Fibroblast of skin of scalp (primary cell): ENCODE results near the gene MLLT3. TPM values are rescaled to one million over a fixed set of nuclear protein-coding genes. Genes with fewer than 3 reads are reported as not detected.
A peak's percentile ranks its signal among the peaks of the same experiment; 100 is the strongest.
"Not testable (repeated sequence)": the region's sequence is repeated elsewhere in the genome, so short reads cannot be mapped to it uniquely, and the experiment has no call there.

Experiments used
- DNase-seq: peaks from one replicate; pipeline ENCODE4 v3.0.0-alpha.2; 2013
- polyA plus RNA-seq, 2 experiments: library from polyadenylated mRNA; unstranded; fragments of 120-200 nt; gene quantifications; one replicate each; pipeline ENCODE4 v1.2.1, GENCODE V29; 2013; ENCODE audit not compliant: insufficient read length in 2 of 2

The MLLT3 gene
- 10.4 TPM for polyA plus RNA-seq (2013, experiment 1 of 2; ENCODE audit: insufficient read length)
- 14.8 TPM for polyA plus RNA-seq (2013, experiment 2 of 2; ENCODE audit: insufficient read length)

DNA sequence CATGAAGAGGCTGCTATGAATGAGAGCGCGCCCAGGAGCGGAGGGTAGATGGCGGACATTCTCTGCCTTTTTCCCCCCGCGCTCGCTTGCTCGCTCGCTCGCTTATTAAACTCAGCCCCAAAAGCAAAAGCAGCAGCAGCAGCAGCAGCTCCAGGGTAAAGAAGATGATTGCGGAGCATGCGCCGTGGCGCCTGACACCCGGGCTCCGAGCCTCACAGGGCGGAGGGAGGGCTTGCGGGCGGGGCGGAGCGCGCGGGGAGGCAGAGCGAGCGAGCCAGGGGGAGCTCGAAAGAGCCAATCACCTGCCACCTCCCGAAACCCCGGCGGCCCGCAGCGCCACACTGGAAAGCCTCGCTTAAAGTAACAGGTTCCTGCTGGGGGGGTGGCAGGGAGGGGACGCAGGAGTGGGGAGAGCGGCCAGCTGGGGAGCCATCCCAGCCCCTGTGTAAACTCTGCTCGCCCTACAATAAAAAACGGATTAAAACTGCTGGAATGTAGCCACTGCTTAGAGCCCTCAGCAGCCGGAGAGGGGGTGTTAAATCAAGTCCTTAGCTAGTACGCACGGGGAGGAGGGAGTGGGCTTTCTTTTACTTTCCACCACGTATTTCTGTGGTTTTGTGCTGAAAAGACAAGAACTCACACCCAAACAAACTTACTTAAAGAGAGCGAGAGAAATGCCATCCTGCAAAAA is at the start of gene MLLT3:
TSS of gene MLLT3 (minus strand) at position 170 of the 691 bp plus-strand sequence.
- peak; percentile 97 for DNase-seq

DNA sequence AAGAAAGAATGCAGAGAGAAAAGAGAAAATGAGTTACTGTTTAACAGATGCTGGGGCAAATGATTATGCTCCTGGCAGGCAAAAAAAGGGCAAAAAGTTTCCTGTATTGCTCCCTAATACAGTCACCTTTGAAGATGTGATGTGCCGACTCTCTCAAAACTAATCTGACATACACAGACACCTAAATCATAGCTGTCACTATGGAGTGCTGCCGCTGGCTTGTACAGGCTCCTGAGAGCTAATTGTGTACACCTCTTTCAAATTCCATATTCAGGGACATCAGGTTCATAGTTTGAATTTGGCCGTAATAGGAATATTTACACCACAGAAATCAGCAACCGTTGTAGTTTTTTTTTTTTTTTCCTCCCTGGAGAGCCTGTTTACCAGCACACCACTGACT is 49.3 kb upstream of the MLLT3 start:
- no peak for DNase-seq

DNA sequence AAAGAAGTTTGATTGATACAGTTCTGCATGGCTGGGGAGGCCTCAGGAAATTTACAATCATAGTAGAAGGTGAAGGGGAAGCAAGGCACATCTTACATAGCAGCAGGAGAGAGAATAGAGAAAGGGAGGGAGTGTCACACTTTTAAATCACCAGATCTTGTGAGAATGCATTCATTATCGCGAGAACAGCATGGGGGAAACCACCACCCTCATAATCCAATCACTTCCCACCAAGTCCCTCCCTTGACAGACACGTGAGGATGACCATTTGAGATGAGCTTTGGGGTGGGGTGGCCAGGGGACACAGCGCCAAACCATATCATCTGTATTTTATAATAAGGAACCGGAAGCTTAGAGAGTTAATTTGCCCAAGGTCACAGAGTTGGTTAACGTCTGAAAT is 48.1 kb upstream of the MLLT3 start:
- DNase-seq, result no peak

DNA sequence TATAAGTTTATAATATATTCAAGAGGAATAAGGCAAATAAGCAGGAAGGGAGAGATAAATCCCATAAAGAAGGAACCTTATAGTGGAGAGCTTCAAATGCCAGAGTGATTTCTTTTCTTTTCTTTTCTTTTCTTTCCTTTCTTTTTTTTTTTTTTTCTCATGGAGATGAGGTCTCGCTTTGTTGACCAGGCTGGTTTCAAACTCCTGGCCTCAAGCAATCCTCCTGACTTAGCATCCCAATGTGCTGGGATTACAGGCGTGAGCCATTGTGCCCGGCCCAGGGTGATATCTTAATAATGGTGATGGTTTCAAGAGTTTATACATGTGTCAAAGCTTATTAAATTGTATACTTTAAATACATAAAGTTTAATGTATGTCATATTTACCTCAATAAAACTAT is 42.2 kb upstream of the MLLT3 start:
- DNase-seq, result no peak

DNA sequence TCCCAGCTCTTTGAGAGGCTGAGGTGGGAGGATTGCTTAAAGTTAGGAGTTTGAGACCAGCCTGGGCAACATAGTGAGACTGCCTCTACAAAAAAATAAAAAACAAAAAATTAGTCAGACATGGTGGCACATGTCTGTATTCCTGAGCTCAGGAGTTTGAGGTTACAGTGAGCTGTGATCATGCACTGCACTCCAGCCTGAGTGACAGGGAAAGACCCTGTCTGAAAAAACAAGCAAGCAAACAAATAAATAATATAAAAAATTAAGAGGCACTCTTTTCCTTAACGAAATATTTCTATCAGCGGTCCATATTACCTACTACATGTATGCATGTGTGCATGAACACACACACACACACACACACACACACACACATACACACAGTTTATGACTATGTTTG is 40.8 kb upstream of the MLLT3 start:
- no peak for DNase-seq

DNA sequence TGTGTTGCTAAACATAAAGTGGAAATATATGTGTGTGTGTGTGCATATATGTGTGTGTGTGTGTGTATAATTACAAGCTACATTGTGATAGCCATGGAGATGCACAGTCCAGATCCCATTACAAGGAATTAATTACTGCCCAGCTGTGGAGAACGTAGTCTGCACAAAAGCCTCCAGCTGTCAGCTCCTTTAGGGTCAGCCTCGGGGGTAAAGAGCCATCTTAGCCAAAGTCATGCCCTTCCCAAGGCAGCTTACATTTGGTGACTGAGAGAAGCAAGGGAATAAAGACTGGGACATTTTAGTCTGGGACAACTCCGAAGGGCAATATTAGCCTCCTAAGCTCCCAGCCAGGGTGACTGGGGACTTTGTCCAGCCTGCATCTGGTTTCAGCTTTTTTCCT is 39.9 kb upstream of the MLLT3 start:
- DNase-seq, result no peak

DNA sequence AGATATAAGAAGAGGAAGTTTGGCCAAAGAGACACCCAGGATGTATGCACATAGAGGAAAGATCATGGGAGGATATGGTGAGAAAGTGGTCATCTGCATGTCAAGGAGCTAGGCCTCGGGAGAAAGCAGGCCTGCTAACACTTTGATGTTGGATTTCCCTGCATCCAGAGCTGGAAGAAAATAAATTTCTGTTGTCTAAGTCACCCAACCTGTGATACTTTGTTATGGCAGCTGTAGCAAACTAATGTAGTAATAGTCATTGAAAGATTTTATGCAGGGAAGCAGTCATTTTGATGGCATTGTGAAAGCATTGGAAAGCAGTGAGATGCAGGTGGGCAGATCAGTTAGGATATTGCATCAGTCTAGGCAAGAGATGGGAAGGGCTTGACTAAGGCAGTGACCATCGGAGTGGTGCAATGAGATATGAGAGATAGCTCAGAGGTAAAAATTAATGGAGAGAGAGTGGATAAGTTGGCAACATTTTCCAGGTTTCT is 37.2 kb upstream of the MLLT3 start:
- DNase-seq, result no peak

DNA sequence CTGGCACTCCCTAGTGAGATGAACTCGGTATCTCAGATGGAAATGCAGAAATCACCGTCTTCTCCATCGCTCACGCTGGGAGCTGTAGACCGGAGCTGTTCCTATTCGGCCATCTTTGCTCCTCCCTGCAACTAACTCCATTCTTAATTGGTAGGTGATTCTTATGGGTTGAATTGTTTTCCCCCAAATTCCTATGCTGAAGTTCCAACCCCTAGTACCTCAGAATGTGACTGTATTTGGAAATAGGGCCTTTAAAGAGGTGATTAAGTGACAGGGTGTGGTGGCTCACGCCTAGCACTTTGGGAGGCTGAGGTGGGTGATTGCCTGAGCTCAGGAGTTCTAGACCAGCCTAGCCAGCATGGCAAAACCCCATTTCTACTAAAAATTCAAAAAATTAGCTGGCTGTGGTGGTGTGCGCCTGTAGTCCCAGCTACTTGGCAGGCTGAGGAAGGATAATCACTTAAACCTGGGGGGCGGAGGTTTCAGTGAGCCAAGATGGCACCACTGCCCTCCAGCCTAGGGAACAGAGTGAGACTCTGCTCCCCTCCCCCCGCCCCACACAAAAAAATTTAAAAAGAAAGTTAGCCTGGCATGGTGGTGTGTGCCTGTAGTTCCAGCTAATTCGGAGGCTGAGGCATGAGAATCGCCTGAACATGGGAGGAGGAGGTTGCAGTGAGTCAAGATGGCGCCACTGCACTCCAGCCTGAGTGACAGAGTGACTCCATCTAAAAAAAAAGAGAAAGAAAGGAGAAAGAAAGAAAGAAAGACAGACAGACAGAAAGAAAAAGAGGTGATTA is 36.6 kb upstream of the MLLT3 start:
- no peak for DNase-seq

DNA sequence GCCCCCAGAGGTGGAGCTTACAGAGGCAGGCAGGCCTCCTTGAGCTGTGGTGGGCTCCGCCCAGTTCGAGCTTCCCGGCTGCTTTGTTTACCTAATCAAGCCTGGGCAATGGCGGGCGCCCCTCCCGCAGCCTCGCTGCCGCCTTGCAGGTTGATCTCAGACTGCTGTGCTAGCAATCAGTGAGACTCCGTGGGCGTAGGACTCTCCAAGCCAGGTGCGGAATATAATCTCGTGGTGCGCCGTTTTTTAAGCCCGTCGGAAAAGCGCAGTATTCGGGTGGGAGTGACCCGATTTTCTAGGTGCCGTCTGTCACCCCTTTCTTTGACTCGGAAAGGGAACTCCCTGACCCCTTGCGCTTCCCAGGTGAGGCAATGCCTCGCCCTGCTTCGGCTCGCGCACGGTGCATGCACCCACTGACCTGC is 36.0 kb upstream of the MLLT3 start:
- not testable (repeated sequence) for DNase-seq

DNA sequence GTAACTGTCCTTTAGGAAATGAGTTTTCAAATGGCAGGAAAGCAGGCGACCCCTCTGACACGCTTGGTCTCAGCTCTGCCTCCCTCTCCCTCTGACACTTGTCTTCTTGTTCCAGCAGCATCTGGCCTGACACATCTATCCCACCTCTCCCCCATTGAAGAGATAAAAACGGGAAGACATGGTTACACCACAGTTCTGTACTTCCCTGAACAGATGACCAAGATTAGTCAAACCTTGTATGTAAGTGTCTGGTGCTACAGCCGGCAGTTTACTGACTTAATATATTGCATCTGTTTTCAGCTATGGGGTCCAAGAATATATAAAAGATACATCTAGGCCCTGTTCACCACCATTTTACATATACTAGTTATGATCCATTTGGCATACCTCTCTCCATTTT is 29.6 kb upstream of the MLLT3 start:
- no peak for DNase-seq

DNA sequence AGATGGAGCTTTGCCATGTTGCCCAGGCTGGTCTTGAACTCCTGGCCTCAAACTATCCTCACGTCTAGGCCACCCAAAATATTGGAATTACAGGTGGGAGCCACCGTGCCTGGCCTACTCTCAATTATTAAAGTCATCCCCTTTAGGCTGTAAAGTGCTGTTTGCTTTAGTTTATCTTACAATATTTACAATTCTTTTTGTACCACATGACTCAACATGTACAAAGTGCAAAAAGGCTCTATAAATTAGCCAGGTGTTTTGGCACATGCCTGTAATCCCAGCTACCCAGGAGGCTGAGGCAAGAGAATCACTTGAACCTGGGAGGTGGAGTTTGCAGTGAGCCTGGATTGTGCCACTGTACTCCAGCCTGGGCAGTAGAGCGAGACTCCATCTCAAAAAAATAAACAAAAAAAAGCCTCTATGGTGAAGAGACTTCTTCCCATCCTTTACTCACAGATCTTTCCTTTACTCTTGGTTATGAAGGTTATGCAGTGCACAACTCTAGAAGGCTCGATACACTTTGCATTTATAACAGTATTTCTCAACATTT is 28.5 kb upstream of the MLLT3 start:
- no peak for DNase-seq

DNA sequence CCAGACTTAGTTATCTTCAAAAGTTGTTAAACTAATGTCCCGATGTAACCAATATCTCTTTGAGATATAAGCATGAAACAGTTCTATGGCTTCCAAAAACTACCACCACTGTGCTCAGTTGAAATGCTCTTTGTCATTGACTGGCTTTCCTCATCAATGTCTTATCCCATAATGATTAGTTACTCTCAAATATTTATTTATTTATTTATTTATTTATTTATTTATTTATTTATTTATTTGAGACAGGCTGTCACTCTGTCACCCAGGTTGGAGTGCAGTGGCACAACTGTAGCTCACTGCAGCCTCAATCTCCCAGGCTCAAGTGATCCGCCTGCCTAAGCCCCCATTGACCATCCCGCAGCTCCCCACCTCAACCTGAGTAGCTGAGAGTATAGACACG is 28.0 kb upstream of the MLLT3 start:
- DNase-seq, result no peak

DNA sequence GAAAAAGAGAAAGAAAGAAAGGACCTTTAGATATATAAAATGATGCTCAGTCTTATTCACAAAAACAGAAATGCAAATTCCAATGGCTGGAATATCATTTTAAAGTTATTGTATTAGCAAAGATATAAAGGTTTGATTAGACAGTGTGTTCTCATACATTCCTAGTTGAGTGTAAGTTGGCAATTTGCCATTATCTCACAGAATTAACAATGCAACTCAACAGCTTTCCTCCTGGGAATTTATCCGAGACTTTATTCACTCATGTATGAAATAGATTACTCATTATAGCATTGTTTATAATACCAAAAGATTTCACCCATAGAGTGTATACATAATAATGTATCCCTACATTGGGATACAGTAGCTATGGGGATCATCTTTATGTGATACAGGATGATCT is 27.1 kb upstream of the MLLT3 start:
- no peak for DNase-seq

DNA sequence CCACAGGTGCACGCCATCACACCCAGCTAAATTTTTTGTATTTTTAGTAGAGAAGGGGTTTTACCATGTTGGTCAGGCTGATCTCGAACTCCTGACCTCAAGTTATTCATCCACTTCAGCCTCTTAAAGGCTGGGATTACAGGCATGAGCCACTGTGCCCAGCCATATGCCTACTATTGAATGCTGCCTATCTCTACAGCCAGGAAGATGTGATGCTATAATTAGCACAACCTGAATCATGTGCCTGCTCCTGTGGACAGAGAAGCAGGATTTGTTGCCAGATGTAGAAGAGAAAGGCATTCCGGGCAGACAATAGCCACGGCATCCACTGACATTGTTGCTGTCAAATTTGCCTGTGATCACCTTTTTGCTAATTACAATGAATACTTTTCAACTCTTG is 24.4 kb upstream of the MLLT3 start:
- no peak for DNase-seq

DNA sequence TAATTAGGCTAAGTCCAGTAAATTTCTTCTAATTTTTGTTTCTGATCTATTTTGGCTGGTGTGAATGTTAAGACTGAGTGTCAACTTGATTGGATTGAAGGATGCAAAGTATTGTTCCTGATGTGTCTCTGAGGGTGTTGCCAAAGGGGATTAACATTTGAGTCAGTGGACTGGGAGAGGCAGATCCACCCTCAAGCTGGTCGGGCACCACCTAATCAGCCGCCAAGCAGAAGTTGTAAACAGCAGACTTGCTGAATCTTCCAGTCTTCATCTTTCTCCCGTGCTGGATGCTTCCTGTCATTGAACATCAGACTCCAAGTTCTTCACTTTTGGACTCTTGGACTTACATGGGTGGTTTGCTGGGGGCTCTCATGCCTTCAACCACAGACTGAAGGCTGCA is 21.4 kb upstream of the MLLT3 start:
- no peak for DNase-seq

DNA sequence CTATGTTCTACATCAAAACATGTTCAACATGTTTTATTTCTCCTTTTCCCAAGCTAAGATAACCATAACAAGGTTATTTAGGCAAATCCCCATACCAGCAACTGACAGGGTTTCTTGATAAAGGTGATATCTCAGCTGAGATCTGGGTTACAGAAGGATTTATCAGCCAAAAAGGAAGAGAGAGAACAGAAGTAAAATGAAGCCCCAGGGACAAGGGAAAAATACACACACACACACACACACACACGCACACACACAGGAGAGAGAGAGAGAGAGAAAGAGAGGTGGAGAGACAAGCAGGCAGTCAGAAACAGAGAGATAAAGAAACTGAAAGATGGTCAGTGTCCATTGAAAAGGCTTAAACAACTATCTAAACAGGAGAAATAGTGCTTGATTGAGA is 19.7 kb upstream of the MLLT3 start:
- no peak for DNase-seq

DNA sequence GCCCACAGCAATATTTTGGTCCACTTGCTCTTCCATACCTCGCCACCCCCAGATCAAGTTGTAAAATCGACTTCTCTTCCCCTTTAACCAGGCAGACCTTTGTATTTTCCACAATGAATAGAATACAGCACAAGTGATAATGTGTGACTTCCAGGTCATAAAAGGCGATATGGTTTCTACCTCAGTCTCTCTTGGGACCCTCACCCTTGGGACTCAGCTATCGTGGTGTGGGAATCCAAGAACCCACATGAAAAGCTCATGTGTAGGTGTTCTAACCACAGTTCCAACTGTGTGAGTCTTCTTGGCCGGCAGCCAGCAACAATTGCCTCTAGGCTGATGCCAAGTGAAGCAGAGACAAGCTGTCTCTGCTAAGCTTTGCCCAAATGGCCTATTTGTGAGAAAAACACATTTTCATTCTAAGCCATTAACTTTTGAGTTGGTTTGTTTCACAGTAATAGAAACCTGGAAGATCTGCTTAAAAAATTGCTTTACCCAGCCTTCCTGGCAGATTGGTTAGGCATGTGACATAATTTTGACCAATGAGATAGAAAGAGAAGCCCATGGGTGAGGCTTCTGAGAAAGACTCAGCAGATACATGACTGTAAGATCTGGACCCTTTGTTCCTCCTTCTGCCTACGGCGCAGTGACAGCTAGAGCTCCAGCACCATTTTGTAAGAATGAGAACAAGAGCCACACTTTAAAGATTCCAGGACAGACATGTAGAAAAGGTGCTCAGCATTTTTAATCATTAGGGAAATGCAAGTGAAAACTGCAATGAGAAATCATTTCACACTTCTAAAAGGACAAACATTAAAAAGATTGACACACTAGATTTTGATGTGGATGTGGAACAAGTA is 18.3 kb upstream of the MLLT3 start:
- no peak for DNase-seq

DNA sequence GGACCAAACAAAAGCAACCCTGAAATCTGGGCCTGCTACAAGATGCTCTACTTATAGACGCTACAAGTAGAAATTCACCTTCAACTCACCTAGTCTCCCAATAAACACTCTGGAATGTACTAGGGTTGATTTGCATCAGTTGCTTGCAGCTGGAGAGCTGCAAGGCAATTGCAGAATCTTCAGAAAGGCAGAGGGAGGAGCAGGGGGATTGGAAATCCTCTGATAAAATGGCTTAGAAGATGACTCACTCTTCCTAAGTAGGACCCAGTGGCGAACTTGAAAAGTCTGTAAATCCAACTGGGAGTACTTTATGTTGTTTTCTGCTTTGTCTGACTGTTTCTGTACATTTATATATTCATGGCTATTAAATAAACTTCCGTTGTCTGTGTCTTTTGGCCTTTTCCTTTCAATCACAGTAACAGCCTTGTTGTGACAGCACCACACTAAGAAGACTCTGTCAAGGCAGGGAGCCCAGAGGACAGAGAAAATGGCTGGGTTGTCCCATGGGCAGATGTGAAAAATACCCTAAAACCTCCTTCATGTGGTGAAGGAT is 14.7 kb upstream of the MLLT3 start:
- DNase-seq, result no peak

DNA sequence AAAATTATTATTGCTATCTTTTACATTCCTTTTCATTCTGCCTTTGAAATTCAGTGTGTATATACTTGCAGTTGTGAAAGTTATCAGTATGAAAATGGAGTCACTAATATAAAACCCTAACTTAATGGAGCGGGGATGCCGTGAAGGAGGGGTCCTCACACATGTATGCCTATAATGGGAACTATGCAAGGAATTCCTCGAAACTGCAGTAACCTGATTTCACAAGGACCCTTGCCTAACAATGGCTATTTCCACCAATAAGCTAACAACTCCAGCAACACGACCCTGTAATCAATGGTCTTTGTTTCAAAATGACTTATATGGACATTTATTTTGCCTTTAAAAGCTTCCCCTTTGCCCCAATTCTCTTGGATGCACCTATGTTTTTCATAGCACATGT is 12.6 kb upstream of the MLLT3 start:
- DNase-seq, result no peak

DNA sequence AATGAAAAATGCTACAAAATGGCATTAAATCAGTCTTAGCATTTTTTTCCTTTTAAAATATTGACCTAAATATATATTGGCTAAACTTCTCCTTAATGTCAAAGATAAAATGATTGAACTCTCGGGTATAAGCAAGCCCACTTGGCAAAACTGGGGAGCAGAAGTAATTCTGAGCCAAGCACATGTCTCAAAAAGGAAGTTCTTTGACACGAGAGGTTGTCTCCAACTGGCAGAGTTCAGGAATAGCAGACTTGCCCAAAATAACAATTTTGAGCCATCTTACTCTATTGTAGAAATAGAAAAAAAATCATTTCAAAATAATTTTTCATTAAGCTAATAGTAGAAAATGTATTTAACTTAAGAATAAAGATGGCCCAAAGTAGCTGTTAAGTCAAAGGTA is 10.4 kb upstream of the MLLT3 start:
- no peak for DNase-seq

DNA sequence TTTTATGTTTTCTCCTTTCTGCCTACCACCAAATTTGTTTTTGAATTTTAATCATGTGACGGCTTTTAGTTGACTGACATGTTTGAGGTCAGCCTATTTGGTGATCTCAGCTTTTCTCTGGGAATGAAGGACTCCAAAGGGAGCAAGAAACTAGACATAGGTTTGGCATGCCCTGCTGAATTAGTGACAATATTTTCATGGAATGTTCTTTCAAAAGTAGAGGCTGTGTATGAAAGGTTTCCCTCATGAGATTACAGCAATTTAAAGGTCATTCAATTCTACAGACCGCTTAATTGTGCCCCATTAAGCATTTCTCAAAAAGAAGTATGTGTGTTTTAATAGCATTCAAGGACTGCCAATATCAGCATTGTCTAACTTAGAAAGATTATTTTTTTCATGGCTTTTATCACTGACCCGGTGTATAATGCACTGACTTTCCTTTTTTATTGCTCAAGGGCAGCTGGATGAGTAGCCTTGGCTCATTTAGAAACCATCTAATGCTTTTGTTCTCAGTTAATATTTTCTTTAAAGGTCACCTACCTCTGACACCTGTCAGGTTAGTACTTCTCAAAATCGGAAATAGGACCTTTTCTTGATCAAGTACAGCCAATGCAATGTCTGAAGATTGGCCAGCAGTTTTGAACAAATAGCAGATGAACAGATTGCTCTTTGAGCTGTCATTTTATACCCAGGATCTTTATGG is 8.1 kb upstream of the MLLT3 start:
- peak; percentile 27 for DNase-seq

DNA sequence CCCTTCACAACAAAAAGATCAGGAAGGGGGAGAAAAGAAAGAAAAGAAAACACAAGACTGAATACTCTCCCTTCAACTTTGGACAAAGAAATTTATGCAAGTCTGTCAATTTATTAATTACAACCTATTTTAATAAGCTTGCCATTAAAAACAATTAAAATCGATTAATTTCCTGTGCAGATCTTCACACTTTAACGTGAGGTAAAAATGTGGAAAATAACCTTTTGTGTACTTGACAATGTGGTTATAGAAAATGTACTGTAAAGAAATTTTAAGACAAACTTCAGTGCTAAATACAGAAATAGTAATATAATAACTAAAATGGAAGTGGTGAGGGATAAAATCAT is 2.7 kb upstream of the MLLT3 start:
- no peak for DNase-seq
